ENCODE measurements around the gene CCDC88A. TPM values are rescaled to one million over a fixed set of nuclear protein-coding genes. Genes with fewer than 3 reads are reported as not detected.

Gene CCDC88A
- polyA plus RNA-seq, 1 of the 3 experiments (the other 2 are of a cell fraction) = 7.0 TPM

DNA sequence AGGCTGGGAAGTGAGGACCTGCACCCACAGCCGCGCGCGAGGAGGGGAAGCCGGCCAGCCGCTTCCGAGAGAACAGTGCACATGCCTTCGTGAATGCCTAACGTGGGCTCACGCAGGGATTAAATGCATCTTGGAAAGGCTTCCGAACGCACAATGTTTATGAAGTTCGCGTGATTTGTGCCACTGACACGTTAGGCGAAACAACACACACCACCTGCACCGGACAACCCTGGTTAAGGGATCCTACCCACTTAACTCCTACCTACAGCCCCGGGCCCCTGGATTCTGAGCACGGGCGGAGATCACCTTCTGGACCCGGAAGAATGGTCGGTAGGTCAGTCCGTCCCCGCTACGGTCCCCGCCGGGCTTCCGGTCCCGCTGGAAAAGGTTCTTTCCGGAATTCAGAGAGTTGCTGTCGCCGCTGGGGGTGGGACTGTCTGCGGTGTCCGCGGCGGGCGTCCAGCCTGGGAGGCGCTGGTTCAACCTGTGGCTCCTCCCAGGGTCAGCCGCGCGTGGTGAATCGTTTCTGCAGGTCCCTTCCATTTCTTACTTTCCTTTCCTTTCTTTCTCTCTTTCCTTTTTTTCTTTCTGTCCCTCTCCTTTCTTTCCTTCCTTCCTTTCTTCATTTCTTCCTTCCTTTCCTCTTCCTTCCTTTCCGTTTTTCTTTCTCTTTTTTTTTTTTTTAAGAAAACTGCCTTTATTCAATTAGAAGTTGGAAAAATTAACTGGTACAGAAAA lies 150.6 kb downstream of the CCDC88A start, which contains the start of gene MTIF2 (continued):
- TF ChIP-seq, protein P1, sequence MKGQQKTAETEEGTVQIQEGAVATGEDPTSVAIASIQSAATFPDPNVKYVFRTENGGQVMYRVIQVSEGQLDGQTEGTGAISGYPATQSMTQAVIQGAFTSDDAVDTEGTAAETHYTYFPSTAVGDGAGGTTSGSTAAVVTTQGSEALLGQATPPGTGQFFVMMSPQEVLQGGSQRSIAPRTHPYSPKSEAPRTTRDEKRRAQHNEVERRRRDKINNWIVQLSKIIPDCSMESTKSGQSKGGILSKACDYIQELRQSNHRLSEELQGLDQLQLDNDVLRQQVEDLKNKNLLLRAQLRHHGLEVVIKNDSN (IDR thresholded peaks at IDR 0.05; ENCODE audit: borderline replicate concordance, low read depth) = peak; percentile 44; the same call in 1 of the 2 replicates
- no peak; the same call in 1 of the 2 replicates for TF ChIP-seq RAD21 (IDR thresholded peaks at IDR 0.05; ENCODE audit: low read length)
- TF ChIP-seq CTCF (IDR thresholded peaks at IDR 0.05) = peak; percentile 13; the same call in 1 of the 2 replicates
- TF ChIP-seq FOXJ3 (CRISPR knock-in tag; IDR thresholded peaks at IDR 0.05) = no peak
- TF ChIP-seq TEAD4 (IDR thresholded peaks at IDR 0.05; ENCODE audit: borderline replicate concordance, insufficient read depth) = 0 out of 2 replicates have a peak, but pooled peaks have one; percentile 32
- TF ChIP-seq ELF1 (IDR thresholded peaks at IDR 0.05) = peak; percentile 99
- peak; percentile 82 for TF ChIP-seq CHD2 (IDR thresholded peaks at IDR 0.05; ENCODE audit: low read length, partially characterized antibody)
- peak; percentile 83 for TF ChIP-seq YY1 (IDR thresholded peaks at IDR 0.05; ENCODE audit: low read depth)
- peak; percentile 95 for TF ChIP-seq SIN3A (IDR thresholded peaks at IDR 0.05; ENCODE audit: borderline replicate concordance, low read depth, low read length)
- TF ChIP-seq GATA2 (CRISPR knock-in tag; IDR thresholded peaks at IDR 0.05) = no peak
- peak; percentile 66; the same call in 1 of the 2 replicates for TF ChIP-seq REST (IDR thresholded peaks at IDR 0.05; ENCODE audit: low read depth, low read length)
- peak; percentile 51 for TF ChIP-seq NFIC (IDR thresholded peaks at IDR 0.05; ENCODE audit: borderline replicate concordance)
- 0 out of 2 replicates have a peak, but pooled peaks have one; percentile 44 for TF ChIP-seq RCOR1 (IDR thresholded peaks at IDR 0.05; ENCODE audit: low read length)
- TF ChIP-seq FOXM1 (IDR thresholded peaks at IDR 0.05; ENCODE audit: low read depth) = no peak
- no peak; the same call in 1 of the 2 replicates for TF ChIP-seq RXRA (IDR thresholded peaks at IDR 0.05; ENCODE audit: borderline replicate concordance, low read depth)
- TF ChIP-seq, protein P2, sequence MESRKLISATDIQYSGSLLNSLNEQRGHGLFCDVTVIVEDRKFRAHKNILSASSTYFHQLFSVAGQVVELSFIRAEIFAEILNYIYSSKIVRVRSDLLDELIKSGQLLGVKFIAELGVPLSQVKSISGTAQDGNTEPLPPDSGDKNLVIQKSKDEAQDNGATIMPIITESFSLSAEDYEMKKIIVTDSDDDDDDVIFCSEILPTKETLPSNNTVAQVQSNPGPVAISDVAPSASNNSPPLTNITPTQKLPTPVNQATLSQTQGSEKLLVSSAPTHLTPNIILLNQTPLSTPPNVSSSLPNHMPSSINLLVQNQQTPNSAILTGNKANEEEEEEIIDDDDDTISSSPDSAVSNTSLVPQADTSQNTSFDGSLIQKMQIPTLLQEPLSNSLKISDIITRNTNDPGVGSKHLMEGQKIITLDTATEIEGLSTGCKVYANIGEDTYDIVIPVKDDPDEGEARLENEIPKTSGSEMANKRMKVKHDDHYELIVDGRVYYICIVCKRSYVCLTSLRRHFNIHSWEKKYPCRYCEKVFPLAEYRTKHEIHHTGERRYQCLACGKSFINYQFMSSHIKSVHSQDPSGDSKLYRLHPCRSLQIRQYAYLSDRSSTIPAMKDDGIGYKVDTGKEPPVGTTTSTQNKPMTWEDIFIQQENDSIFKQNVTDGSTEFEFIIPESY (IDR thresholded peaks at IDR 0.05; ENCODE audit: borderline replicate concordance, low read depth) = no peak
